EH (cell line): Measurements from ENCODE around the gene POLDIP2.

Experiments used
- DNase-seq: peaks from one replicate; pipeline ENCODE4 v3.0.0-alpha.2; 2015; ENCODE audit warnings: low read depth

The POLDIP2 gene

DNA sequence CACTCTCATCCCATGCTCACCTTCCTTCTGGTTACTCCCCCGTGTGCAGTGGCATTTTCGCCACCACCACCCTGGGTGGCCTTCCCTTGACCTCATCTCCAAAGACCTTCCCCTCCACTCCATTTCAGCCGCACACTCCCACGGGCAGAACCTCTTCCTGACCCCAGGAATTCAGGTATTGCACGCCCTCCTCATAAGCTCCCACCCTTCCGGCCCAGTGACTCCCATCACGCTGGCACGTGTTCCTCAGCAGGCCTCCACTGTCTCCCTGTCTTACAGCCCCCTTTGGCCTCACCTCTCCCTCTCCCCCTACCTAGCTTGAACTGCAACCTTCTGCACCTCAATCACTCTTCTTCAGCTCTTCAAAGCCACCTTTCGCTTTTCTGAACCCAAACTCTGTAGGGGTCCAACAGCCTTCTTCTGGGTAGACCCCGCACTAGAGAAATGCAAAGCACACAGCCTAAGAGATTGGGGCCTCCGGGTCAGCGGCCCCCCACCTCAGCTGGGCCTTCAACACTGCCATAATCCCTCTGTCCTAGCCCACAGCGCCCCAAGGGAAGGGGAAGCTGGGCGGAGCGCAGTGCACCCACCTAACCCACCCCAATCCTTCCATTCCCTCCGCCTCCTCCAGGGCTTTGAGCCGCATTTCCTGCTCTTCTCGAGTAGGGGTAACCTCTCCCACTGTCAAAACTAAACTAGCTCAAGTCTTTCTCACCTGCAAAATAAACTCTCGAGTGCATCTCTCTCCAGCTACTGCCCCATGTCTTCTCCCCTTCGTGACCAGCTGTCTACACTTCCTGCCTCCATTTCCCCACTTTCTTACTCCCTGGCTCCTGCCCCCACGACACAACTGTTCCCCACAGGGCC is 40.0 kb downstream of the POLDIP2 start:
- DNase-seq = no peak

DNA sequence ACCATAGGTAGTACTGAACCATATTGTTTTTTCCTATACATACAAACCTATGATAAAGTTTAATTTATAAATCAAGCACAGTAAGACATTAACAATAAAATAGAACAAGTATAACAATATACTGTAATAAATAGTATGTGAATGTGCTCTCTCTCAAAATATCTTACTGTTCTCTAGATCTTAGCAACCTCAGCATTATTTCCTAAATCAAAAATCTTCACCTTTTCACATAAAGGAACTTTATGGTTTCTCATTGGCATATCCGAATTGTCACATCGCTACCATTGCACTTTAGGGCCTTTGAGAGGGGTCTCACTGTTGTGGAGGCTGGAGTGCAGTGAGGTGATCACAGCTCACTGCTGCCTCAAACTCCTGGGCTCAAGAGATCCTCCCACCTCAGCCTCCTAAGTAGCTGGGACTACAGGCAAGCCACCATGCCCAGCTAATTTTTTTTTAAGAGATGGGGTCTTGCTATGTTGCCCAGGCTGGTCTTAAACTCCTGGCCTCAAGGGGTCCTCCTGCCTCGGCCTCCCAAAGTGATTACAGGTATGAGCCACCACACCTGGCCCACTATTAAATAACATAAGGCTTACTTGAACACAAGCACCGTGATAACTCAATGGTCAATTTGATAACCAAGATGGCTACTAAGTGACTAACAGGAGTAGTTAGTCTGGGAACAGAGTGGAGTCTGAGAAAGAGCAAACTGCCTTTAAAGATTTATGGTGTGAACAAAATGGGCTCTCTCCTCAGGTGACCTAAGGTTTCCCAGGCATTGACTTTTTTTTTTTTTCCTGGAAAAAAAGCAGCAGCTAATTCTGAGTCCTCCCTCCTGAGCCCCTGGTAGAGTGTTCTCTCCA is 41.3 kb downstream of the POLDIP2 start:
- no peak for DNase-seq

DNA sequence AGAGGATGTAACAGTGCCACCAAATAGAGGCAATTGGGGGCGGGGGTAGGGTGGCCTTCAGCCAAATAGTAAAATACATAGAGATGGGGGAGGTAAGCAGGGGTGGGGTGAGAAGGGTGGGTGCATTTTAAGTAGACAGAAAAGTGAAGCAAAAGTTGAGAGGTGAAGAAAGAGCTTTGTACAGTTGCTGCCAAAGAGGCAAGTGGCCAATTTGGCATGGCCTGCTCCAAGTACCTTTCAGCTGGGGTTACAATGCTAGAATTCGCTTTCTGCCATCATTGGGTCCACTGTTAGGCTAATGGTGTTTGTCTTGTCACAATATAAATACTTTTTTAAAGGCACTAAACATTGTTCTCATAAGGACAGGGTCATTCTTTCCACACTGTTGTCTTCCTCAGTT is 43.5 kb downstream of the POLDIP2 start:
- DNase-seq = no peak

DNA sequence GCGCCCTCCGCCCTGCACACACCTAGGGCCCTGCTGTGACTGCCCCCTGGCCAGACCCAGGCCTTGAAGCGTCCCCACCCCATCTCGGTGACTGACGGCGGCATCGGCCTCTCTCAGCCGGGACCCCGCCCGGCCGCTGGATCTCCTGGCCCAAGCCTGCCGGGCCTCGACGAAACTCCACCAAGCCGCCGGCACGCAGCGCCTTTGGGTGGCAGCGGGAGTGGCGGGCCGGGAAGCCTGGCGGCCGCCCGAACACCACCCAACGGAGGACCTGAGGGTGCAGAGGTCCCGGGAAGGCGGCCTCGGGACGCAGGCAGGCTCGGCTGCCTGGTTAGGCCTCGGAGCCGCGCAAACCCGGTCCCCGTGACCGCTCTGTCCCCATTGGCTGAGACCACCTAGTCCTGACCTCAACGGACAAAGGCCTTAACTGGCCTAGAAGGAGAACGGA is 50.3 kb downstream of the POLDIP2 start:
- DNase-seq = no peak

DNA sequence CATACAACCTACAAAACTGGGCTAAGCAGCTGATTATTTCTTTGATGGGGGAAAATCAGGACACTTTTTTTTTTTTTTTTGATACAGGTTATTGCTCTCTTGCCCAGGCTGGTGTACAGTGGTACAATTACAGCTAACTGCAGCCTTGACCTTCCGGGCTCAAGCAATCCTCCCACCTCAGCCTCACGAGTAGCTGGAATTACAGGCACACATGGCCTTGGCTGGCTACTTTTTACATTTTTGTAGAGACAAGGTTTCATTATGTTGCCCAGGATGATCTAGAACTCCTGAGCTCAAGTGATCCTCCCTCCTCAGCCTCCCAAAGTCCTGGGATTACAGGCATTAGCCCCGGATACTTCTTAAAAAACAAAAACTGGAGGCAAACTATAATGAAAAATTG is 58.9 kb downstream of the POLDIP2 start:
- DNase-seq = no peak
